ENCODE results near the gene COA1.

DNA sequence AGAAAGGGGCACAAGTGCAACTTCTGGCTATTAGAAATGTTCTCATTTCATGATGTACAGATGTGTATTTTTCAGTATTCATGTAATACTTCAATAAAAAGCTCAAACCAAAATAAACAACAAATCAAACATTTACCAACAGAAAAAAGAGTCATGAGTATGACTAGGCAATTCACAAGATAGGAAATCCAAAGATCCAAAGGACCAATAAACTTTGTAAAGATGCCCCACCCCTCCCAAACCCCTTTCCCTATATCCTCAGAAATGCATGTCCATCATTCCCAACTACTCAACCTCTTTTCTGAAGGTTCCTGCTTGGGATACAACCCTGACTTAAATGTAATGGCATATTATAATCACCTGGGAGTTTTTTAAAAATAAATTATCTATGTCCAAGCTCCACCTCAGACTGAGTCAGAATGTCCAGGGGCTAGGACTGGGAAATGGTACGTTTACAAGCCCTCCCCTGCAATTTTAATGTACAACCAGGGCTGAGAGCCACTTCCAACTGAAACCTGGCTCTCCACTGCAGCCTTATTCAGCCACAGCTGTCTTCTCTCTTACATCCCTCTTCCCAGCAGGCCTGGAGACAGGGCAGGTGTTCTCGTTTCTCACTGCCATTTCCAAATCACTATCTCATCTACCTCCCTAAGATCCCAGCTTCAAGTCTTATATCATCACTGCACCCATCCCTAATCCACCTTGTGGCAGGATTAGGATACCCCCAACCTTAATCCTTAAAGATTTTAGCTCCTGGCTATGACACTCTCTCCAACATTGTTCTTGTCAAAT lies 36.5 kb downstream of the COA1 start:
- TF ChIP-seq, protein P1, sequence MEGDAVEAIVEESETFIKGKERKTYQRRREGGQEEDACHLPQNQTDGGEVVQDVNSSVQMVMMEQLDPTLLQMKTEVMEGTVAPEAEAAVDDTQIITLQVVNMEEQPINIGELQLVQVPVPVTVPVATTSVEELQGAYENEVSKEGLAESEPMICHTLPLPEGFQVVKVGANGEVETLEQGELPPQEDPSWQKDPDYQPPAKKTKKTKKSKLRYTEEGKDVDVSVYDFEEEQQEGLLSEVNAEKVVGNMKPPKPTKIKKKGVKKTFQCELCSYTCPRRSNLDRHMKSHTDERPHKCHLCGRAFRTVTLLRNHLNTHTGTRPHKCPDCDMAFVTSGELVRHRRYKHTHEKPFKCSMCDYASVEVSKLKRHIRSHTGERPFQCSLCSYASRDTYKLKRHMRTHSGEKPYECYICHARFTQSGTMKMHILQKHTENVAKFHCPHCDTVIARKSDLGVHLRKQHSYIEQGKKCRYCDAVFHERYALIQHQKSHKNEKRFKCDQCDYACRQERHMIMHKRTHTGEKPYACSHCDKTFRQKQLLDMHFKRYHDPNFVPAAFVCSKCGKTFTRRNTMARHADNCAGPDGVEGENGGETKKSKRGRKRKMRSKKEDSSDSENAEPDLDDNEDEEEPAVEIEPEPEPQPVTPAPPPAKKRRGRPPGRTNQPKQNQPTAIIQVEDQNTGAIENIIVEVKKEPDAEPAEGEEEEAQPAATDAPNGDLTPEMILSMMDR (IDR thresholded peaks at IDR 0.05) = no peak
- TF ChIP-seq POLR2A (IDR thresholded peaks at IDR 0.05) (no peak), POLR2AphosphoS5 (IDR thresholded peaks at IDR 0.05) (no peak)

Measured in upper lobe of left lung (tissue), 4 donors.